Activated CD4-positive, alpha-beta T cell treated with anti-CD3 and anti-CD28 coated beads, Interleukin-2, Interleukin-6, amounts not matched to agents 100 ng/mL and 50 ng/mL, durations not matched to agents 16 hours and 8 hours (primary cell): ENCODE data around the gene PLIN4.

Experiments used
- DNase-seq: peaks from one replicate; pipeline ENCODE4 v3.0.0-alpha.2; 2020

The PLIN4 gene

GRCh38 chr19:4488496-4488895 lies 29.8 kb downstream of the PLIN4 start:
- DNase-seq, result no peak

GRCh38 chr19:4487572-4487971 lies 30.7 kb downstream of the PLIN4 start:
- DNase-seq, result no peak

- DNase-seq, result no peak
These were observed 34.9 kb downstream of the PLIN4 start for GRCh38 chr19:4483385-4483784.

- no peak for DNase-seq
These were observed 35.4 kb downstream of the PLIN4 start for GRCh38 chr19:4482721-4483364.

GRCh38 chr19:4477034-4477801 lies 41.1 kb downstream of the PLIN4 start:
- no peak for DNase-seq

- peak; percentile 49 for DNase-seq
These were observed 43.7 kb downstream of the PLIN4 start for GRCh38 chr19:4474514-4475022.

- DNase-seq, result no peak
These were observed 44.3 kb downstream of the PLIN4 start for GRCh38 chr19:4473763-4474513.

GRCh38 chr19:4473011-4473762 lies 45.1 kb downstream of the PLIN4 start:
- DNase-seq, result no peak

GRCh38 chr19:4472174-4472974 lies 45.9 kb downstream of the PLIN4 start, which contains the start of gene HDGFL2:
Gene HDGFL2, plus strand, starts transcription at chr19:4472297. Its CDS starts 54 bp downstream, at chr19:4472351.
- DNase-seq, result no peak

GRCh38 chr19:4471403-4472173 lies 46.7 kb downstream of the PLIN4 start:
- DNase-seq, result peak; percentile 99

GRCh38 chr19:4467835-4468234 lies 50.5 kb downstream of the PLIN4 start:
- no peak for DNase-seq

- no peak for DNase-seq
These were observed 53.3 kb downstream of the PLIN4 start for GRCh38 chr19:4464815-4465581.

- DNase-seq, result peak; percentile 99
These were observed 60.5 kb downstream of the PLIN4 start, which contains the start of gene UBXN6 for GRCh38 chr19:4457654-4458395. Gene UBXN6, minus strand, starts transcription at chr19:4457794. Its CDS starts 97 bp downstream, at chr19:4457697.

- DNase-seq, result peak; percentile 57
These were observed 61.2 kb downstream of the PLIN4 start for GRCh38 chr19:4456843-4457653.

GRCh38 chr19:4456476-4456842 lies 61.8 kb downstream of the PLIN4 start:
- DNase-seq, result no peak

- DNase-seq, result no peak
These were observed 62.4 kb downstream of the PLIN4 start for GRCh38 chr19:4455719-4456475.
